Stimulated activated naive CD8-positive, alpha-beta T cell treated with anti-CD3 and anti-CD28 coated beads, Interleukin-15, Interleukin-2, amounts not matched to agents 100 U/mL and 50 U/mL, for 24 hours (primary cell): ENCODE results near the gene FBLIM1.

Experiments
- ATAC-seq: fragments of 150-1000 bp; cut with Tn5 transposase; one replicate; pipeline ENCODE4 v1.10.0; 2021
- DNase-seq: peaks from one replicate; pipeline ENCODE4 v3.0.0; 2021

The FBLIM1 gene

GRCh38 chr1:15731735-15732685, 26.6 kb upstream of the FBLIM1 start:
- DNase-seq (no peak), ATAC-seq (no peak)

GRCh38 chr1:15732686-15733081, 25.9 kb upstream of the FBLIM1 start:
- DNase-seq (no peak), ATAC-seq (no peak)

DNA sequence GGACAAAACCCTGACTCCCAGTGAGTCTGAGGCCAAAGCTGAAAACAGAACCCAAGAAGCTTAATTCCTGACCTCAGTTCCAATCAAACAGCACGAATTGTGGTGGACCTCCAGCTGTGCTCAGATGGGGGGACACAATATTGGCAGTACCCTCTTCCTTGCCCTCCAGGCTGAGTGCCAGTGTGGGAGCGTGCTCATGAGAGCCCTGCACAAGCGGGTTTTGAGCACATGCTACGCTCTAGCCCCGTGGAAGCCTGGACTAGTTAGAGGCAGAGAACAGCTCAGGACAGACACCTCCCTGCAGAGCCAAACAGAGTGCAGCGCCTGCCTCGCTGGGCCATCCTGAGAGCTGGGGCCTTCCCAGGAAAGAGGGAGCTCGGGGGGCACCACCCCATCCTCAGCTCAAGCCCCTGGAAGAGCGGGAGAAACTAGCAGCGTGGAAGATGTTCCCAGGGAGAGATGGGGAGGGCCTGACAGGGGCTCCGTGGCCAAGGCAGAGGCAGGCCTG, 25.3 kb upstream of the FBLIM1 start:
- ATAC-seq (no peak), DNase-seq (no peak)

DNA sequence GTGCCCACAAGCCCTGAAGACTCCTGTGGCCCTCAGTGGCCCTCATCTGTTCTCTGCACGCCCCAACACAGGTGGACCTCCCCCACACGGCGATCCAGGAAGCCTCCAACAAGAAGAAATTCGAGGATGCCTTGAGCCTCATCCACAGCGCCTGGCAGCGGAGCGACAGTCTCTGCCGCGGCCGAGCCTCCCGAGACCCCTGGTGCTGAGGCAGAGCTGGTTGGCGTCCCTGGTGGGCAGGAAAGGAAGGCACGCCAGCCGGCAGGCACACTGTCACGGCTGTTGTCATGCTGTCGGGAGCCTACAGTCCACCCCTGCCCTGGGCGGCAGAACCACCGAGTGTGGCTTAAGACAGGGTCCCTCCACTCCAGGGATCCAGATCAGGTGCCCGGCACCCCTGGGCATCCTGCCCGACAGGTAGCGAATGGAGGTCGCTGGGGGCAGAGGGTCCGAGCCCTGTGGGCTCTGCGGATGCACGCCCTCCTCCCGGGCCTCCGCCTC, 24.8 kb upstream of the FBLIM1 start:
- DNase-seq (no peak), ATAC-seq (no peak)

- DNase-seq = no peak
- ATAC-seq = no peak
These were observed 24.3 kb upstream of the FBLIM1 start for GRCh38 chr1:15734296-15734695.

GRCh38 chr1:15734901-15735300, 23.7 kb upstream of the FBLIM1 start:
- ATAC-seq (no peak), DNase-seq (no peak)

GRCh38 chr1:15735304-15736037, 23.1 kb upstream of the FBLIM1 start:
- DNase-seq = no peak
- ATAC-seq = no peak

GRCh38 chr1:15736038-15736891, 22.3 kb upstream of the FBLIM1 start, which contains the start of gene SLC25A34:
Gene SLC25A34, plus strand, starts transcription at chr1:15736258. Its CDS starts 228 bp downstream, at chr1:15736486.
- DNase-seq = no peak
- ATAC-seq = no peak

- ATAC-seq = no peak
- DNase-seq = no peak
These were observed 21.7 kb upstream of the FBLIM1 start for GRCh38 chr1:15736892-15737261.

GRCh38 chr1:15737324-15738319, 21.0 kb upstream of the FBLIM1 start:
- DNase-seq = no peak
- ATAC-seq = no peak

DNA sequence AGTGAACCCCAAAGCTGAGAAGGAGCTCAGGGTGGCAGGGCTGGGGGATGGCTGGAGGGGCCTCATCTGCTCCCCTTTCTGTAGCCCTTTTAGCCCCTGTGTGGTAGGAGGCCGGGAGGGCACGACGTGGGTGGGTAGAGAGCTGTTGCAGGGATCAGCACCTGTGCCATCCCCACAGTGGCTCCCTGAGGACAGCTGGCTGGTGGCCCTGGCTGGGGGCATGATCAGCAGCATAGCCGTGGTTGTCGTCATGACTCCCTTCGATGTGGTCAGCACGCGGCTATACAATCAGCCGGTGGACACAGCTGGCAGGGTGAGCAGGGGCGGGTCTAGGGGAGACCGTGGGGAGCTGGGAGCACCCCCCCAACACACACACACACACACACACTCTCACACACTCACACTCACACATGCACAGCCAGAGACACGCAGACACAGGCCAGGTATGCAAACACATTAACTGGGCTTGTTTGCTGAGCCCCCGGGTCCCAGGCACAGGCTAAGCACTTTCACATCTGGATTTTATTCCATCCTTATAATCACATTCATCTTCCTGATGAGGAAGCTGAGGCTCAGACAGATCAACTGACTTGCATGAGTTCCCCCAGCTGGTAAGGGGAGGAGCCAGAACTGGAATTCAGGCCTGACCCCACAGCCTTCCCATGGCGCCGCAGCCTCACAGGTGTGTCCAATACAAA, 20.0 kb upstream of the FBLIM1 start:
- DNase-seq (no peak), ATAC-seq (no peak)

GRCh38 chr1:15739259-15739658, 19.3 kb upstream of the FBLIM1 start:
- ATAC-seq (no peak), DNase-seq (no peak)

DNA sequence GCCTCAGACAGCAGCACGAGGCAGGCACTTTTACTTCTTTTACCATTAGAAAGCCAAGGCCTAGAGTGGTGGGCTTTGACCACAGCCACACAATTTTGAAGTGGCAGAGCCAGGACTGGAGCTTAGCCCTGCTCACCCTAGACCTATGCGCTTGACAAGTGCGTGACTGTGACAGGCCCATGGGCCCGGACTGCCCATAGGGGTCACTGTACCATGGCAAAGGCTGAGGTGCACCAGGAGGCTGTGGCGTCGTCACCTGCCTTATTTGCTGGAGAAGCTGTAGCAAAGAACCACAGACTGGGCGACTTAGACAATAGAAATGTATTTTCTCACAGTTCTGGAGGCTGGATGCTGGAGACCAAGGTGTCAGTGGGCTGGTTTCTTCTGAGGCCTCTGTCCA, 18.9 kb upstream of the FBLIM1 start:
- DNase-seq (no peak), ATAC-seq (no peak)

GRCh38 chr1:15740924-15741850, 17.4 kb upstream of the FBLIM1 start:
- ATAC-seq (peak; percentile 79), DNase-seq (peak; percentile 77)

DNA sequence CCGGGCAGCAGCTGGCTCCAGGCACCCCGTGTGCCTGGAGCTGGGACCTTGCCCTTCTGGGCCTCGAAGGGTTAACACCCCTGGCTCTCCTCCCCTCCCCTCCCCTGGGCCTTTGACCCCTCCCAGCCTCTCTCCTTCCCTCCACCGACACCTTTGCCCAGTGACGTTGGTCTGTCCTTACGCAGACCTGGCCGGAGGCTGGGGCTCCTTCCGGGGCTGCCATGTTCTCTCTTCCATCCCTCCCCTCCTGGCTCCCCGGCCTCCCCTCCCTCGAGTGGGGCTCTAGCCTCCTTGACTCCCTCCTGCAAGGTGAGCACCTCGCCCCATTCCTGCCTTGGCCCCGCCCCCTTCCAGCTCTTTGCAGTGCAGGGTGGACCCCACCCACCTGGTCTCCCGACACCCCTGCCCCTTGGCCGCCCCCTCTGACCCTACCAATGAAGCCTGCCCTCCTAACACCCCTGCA, 16.2 kb upstream of the FBLIM1 start, which contains the start of gene TMEM82:
Gene TMEM82, plus strand, starts transcription at position 161 of the 463 bp plus-strand sequence. Its CDS starts 61 bp downstream, at position 222.
- no peak for DNase-seq
- no peak for ATAC-seq

DNA sequence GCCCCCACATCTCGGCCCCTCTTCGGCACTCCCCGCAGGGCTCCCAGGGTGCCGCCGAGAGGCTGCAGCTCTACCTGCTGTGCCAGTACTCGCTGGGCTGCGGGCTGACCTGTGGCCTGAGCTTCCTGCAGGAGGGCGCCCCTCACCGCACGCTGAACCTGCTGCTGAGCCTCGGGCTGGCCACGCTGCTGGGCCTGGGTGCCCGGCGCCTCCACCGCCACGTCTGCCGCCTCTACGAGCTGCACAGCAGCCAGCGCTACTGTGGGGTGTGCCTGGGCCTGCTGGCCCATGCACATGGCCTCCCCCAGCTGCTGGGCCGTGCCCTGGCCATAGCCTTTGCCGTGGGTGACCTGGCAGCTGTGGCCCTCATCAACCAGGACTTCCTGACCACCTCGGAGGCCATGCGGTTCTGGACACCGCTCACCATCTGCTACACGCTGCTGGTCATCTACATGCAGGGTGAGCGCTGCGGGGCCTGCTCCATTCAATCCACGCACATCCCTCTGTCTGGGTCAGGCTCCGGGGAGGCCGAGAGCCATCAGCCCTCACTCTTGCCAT, 14.4 kb upstream of the FBLIM1 start:
- ATAC-seq (no peak), DNase-seq (no peak)

GRCh38 chr1:15747378-15747777, 11.2 kb upstream of the FBLIM1 start:
- ATAC-seq (no peak), DNase-seq (no peak)

GRCh38 chr1:15748264-15748663, 10.3 kb upstream of the FBLIM1 start:
- ATAC-seq = no peak
- no peak for DNase-seq
